ENCODE data around the gene TWSG1. TPM values are rescaled to one million over a fixed set of nuclear protein-coding genes. Genes with fewer than 3 reads are reported as not detected.
A peak's percentile ranks its signal among the peaks of the same experiment; 100 is the strongest.
"Not testable (repeated sequence)": the region's sequence is repeated elsewhere in the genome, so short reads cannot be mapped to it uniquely, and the experiment has no call there.

Gene TWSG1
- total and polyA plus RNA-seq, 10 of the 15 experiments (the other 5 are each of a cell fraction or from before 2014, with no cell fraction given), result 11.1 to 45.1 (median 27.7) TPM

GRCh38 chr18:9431296-9431695 is 96.7 kb downstream of the TWSG1 start (continued):
- no peak for TF ChIP-seq NBN (IDR thresholded peaks at IDR 0.05)

- H4K20me1 ChIP-seq (ENCODE audit: control insufficient read depth, insufficient read depth); H3K36me3 ChIP-seq (ENCODE audit: control insufficient read depth in 2 of 2, insufficient read depth in 2 of 2, low read length in 1 of 2); ATAC-seq; FAIRE-seq; H3K9ac ChIP-seq (ENCODE audit: control insufficient read depth, insufficient read depth, low read length); BruUV-seq (replicated peaks); in situ Hi-C loops (cut with MboI); H3K79me2 ChIP-seq (ENCODE audit: control insufficient read depth, insufficient read depth, low read length); H3K9me3 ChIP-seq (replicated peaks; ENCODE audit: control insufficient read depth, insufficient read depth, low read length); CTCF ChIA-PET; RAD21 ChIA-PET (ENCODE audit: unreplicated experiment); H3K4me3 ChIP-seq; H3K27ac ChIP-seq (ENCODE audit: control insufficient read depth, insufficient read depth); H3K27me3 ChIP-seq (replicated peaks in 1 of 2; ENCODE audit: control insufficient read depth in 2 of 2, insufficient read depth in 2 of 2, low read length in 1 of 2); intact Hi-C loops (cut with micrococcal nuclease; ENCODE audit: unreplicated experiment); SMC1A ChIA-PET (ENCODE audit: uncharacterized antibody, unreplicated experiment); DNase-seq (ENCODE audit: low read depth, low spot score): not testable (repeated sequence)
- peak overlapping the region; percentile 94; the same call in 1 of the 2 replicates for H2AFZ ChIP-seq (ENCODE audit: control insufficient read depth, low read depth, low read length)
- WGBS (ENCODE audit: insufficient coverage, insufficient replicate concordance, low lambda C conversion rate, missing lambda C conversion rate), result 86% methylated on average over 10 of the region's 10 CpGs
- TF ChIP-seq SPI1 (IDR thresholded peaks at IDR 0.05; ENCODE audit: borderline replicate concordance, insufficient read depth, low read depth, low read length), result 0 out of 2 replicates have a peak, but pooled peaks have one; percentile 2
- POLR2A ChIA-PET, result interaction anchor here (0.7 kb wide), 1 partner anchor 62 kb away, joined by 3 read pairs; no protein-coding TSS in a partner anchor
- H3K4me1 ChIP-seq (ENCODE audit: control insufficient read depth, insufficient read depth, low read length), result peaks cover 10% of the 10 kb centered on the region; the same call in 1 of the 2 replicates
- H3K4me2 ChIP-seq (ENCODE audit: control insufficient read depth, insufficient read depth), result peak overlapping the region; percentile 55; the same call in 1 of the 2 replicates
Observed at GRCh38 chr18:9433122-9433521, 98.5 kb downstream of the TWSG1 start.

GRCh38 chr18:9433671-9434121 is 99.1 kb downstream of the TWSG1 start:
- H3K4me1 ChIP-seq (ENCODE audit: control insufficient read depth, insufficient read depth, low read length), result peaks cover 10% of the 10 kb centered on the region; the same call in 1 of the 2 replicates
- no peaks in the 10 kb centered on the region for H4K20me1 ChIP-seq (ENCODE audit: control insufficient read depth, insufficient read depth)
- peak overlapping the region; percentile 33; the same call in 1 of the 2 replicates for H3K27ac ChIP-seq (ENCODE audit: control insufficient read depth, insufficient read depth)
- peak overlapping the region; percentile 55 for H3K4me2 ChIP-seq (ENCODE audit: control insufficient read depth, insufficient read depth)
- no peak overlapping the region for H3K9ac ChIP-seq (ENCODE audit: control insufficient read depth, insufficient read depth, low read length)
- in situ Hi-C loops (cut with MboI) (no loop called here), intact Hi-C loops (cut with micrococcal nuclease; ENCODE audit: unreplicated experiment) (no loop called here)
- SMC1A ChIA-PET (ENCODE audit: uncharacterized antibody, unreplicated experiment), result no interaction called here
- RAD21 ChIA-PET (ENCODE audit: unreplicated experiment), result no interaction called here
- DNase-seq (ENCODE audit: low read depth, low spot score), result no peak
- FAIRE-seq, result no peak
- H3K9me3 ChIP-seq (replicated peaks; ENCODE audit: control insufficient read depth, insufficient read depth, low read length), result no peaks in the 10 kb centered on the region; the same call in 2 of the 3 replicates
- H3K4me3 ChIP-seq, result no peak overlapping the region
- CTCF ChIA-PET, result no interaction called here
- H3K36me3 ChIP-seq (ENCODE audit: control insufficient read depth in 2 of 2, insufficient read depth in 2 of 2, low read length in 1 of 2), result no peaks in the 10 kb centered on the region
- BruUV-seq (replicated peaks), result no TSS peak
- no peaks in the 10 kb centered on the region for H3K79me2 ChIP-seq (ENCODE audit: control insufficient read depth, insufficient read depth, low read length)
- peak; percentile 20; the same call in 2 of the 3 replicates for ATAC-seq
- no peak for TF ChIP-seq RCOR1 (conservative IDR thresholded peaks at IDR 0.05; ENCODE audit: low read depth, low read length)
- no peak for TF ChIP-seq ELK1 (IDR thresholded peaks at IDR 0.05; ENCODE audit: low read depth, low read length)
- TF ChIP-seq HDAC2 (IDR thresholded peaks at IDR 0.05), result no peak
- no peak for TF ChIP-seq CHD1 (IDR thresholded peaks at IDR 0.05; ENCODE audit: low read depth, low read length)
- TF ChIP-seq ATF3 (IDR thresholded peaks at IDR 0.05; ENCODE audit: borderline replicate concordance, extremely low read depth, low read depth, low read length), result no peak
- H3K27me3 ChIP-seq (replicated peaks in 1 of 2; ENCODE audit: control insufficient read depth in 2 of 2, insufficient read depth in 2 of 2, low read length in 1 of 2), result no peaks in the 10 kb centered on the region
- POLR2A ChIA-PET, result no interaction called here
- 13% methylated on average over 10 of the region's 10 CpGs for WGBS (ENCODE audit: insufficient coverage, insufficient replicate concordance, low lambda C conversion rate, missing lambda C conversion rate)
- H2AFZ ChIP-seq (ENCODE audit: control insufficient read depth, low read depth, low read length), result peak overlapping the region; percentile 94
